Keratinocyte (primary cell): ENCODE results near the gene ADCY7.

Experiments
- CTCF ChIP-seq, 3 experiments: IDR thresholded peaks in 1 of 3; conservative IDR thresholded peaks in 1 of 3; optimal IDR thresholded peaks in 1 of 3; 2 replicates in 2 of 3; 3 replicates in 1 of 3; pipeline versions ENCODE3 to v1.5.1; 2011; ENCODE audit warnings: low read length in 3 of 3, mild to moderate bottlenecking in 3 of 3, moderate library complexity in 2 of 3, control low read depth in 1 of 3, inconsistent platforms in 1 of 3; ENCODE audit not compliant: insufficient read depth in 2 of 3; ENCODE audit errors: extremely low read depth in 1 of 3
- EZH2 ChIP-seq: IDR thresholded peaks from one replicate; pipeline ENCODE4 v1.6.1; 2012; ENCODE audit warnings: inconsistent platforms, mild to moderate bottlenecking, low read length, moderate library complexity

GRCh38 chr16:50291719-50292565 lies 25.6 kb downstream of the ADCY7 start:
- TF ChIP-seq EZH2 (no peak), CTCF (optimal IDR thresholded peaks at IDR 0.05 in 1 of 3, IDR thresholded peaks at IDR 0.05 in 1 of 3, conservative IDR thresholded peaks at IDR 0.05 in 1 of 3; ENCODE audit: extremely low read depth in 1 of 3, insufficient read depth in 2 of 3, low read length in 3 of 3) (no peak)
